Mammary epithelial cell (primary cell): ENCODE measurements around the gene GAP43.

Experiments used
- EZH2 ChIP-seq: IDR thresholded peaks from 2 replicates; pipeline ENCODE4 v1.6.1; 2012; ENCODE audit warnings: low read length, inconsistent platforms, borderline replicate concordance
- TF ChIP-seq, protein P1 (sequence below), 2 donors: IDR thresholded peaks in 1 of 2; conservative IDR thresholded peaks in 1 of 2; 2 replicates each; pipeline ENCODE4 v1.5.1; 2011 to 2012; ENCODE audit warnings: inconsistent platforms in 2 of 2, low read length in 2 of 2, mild to moderate bottlenecking in 2 of 2, control low read depth in 1 of 2, low read depth in 1 of 2; ENCODE audit not compliant: insufficient read depth in 1 of 2; ENCODE audit errors: extremely low read depth in 1 of 2

DNA sequence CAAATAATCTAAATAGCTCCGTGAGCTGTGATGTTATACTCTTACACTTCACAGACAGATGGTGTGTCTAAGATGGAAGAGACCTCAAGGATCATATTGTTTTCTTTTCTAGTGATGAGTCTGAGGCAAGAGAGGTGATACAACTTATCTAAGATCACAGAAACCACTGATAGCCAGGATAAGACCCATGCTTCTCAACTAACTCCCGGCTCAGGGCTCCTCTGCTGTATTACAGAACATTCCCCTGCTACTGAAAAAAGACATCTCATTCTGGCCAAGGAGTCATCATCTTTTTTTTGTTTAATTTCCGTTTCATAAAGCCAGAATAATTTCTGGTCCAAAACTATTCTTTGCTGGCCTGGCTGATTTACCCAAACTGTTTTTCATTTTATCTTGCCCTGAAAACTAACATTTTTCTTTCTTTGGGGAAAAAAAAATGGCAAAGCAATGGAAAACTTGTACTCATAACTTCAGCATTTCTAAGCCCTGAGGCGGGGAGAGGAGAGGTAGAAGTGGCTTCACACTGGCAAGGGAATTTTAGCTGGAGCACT lies 46.9 kb upstream of the GAP43 start:
- TF ChIP-seq, protein P1, sequence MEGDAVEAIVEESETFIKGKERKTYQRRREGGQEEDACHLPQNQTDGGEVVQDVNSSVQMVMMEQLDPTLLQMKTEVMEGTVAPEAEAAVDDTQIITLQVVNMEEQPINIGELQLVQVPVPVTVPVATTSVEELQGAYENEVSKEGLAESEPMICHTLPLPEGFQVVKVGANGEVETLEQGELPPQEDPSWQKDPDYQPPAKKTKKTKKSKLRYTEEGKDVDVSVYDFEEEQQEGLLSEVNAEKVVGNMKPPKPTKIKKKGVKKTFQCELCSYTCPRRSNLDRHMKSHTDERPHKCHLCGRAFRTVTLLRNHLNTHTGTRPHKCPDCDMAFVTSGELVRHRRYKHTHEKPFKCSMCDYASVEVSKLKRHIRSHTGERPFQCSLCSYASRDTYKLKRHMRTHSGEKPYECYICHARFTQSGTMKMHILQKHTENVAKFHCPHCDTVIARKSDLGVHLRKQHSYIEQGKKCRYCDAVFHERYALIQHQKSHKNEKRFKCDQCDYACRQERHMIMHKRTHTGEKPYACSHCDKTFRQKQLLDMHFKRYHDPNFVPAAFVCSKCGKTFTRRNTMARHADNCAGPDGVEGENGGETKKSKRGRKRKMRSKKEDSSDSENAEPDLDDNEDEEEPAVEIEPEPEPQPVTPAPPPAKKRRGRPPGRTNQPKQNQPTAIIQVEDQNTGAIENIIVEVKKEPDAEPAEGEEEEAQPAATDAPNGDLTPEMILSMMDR (conservative IDR thresholded peaks at IDR 0.05 in 1 of 2, IDR thresholded peaks at IDR 0.05 in 1 of 2; ENCODE audit: extremely low read depth in 1 of 2, insufficient read depth in 1 of 2, low read depth in 1 of 2, low read length in 2 of 2) = no peak
- no peak for TF ChIP-seq EZH2
